Stimulated activated CD4-positive, alpha-beta T cell treated with anti-CD3 and anti-CD28 coated beads, Interleukin-12 subunit alpha, Interleukin-12 subunit beta, amount 100 ng/mL, for 24 hours (primary cell): Measurements from ENCODE around the gene PDE7B.

Experiments
- DNase-seq, 2 experiments: peaks; one replicate each; pipeline ENCODE4 v3.0.0-alpha.2; 2020; ENCODE audit warnings: low read depth in 2 of 2

PDE7B gene

GRCh38 chr6:135935941-135936601 is 84.6 kb downstream of the PDE7B start:
- DNase-seq, result no peak

GRCh38 chr6:135936606-135937005 is 85.1 kb downstream of the PDE7B start:
- DNase-seq, result no peak

GRCh38 chr6:135937106-135937505 is 85.6 kb downstream of the PDE7B start:
- no peak for DNase-seq

GRCh38 chr6:135938576-135939207 is 87.2 kb downstream of the PDE7B start:
- no peak for DNase-seq

- DNase-seq, result no peak
Observed at GRCh38 chr6:135939208-135939591, 87.7 kb downstream of the PDE7B start.

GRCh38 chr6:135940616-135941167 is 89.2 kb downstream of the PDE7B start:
- no peak for DNase-seq

- DNase-seq, result no peak
Observed at GRCh38 chr6:135941275-135942025, 89.9 kb downstream of the PDE7B start.

- no peak for DNase-seq
Observed at GRCh38 chr6:135944120-135944519, 92.6 kb downstream of the PDE7B start.

GRCh38 chr6:135946674-135947073 is 95.2 kb downstream of the PDE7B start:
- no peak for DNase-seq

GRCh38 chr6:135950669-135951068 is 99.2 kb downstream of the PDE7B start:
- no peak for DNase-seq

GRCh38 chr6:135951169-135951568 is 99.7 kb downstream of the PDE7B start:
- no peak for DNase-seq

GRCh38 chr6:135953818-135954217 is 102.3 kb downstream of the PDE7B start:
- DNase-seq, result no peak

- DNase-seq, result no peak
Observed at GRCh38 chr6:135955099-135955498, 103.6 kb downstream of the PDE7B start.

GRCh38 chr6:135962731-135963130 is 111.2 kb downstream of the PDE7B start:
- no peak for DNase-seq

GRCh38 chr6:135970750-135971149 is 119.2 kb downstream of the PDE7B start:
- no peak for DNase-seq

- DNase-seq, result no peak
Observed at GRCh38 chr6:135971351-135971750, 119.8 kb downstream of the PDE7B start.

- DNase-seq, result no peak
Observed at GRCh38 chr6:135972150-135972549, 120.6 kb downstream of the PDE7B start.

GRCh38 chr6:135972586-135972985 is 121.1 kb downstream of the PDE7B start:
- DNase-seq, result no peak

GRCh38 chr6:135974426-135974825 is 122.9 kb downstream of the PDE7B start:
- DNase-seq, result no peak

GRCh38 chr6:135976585-135976984 is 125.1 kb downstream of the PDE7B start:
- DNase-seq, result no peak

GRCh38 chr6:135983093-135983492 is 131.6 kb downstream of the PDE7B start:
- DNase-seq, result no peak

- DNase-seq, result no peak
Observed at GRCh38 chr6:135983718-135984343, 132.3 kb downstream of the PDE7B start.
